GM19099 (cell line): ENCODE data around the gene PCDH1.

ENCODE experiments used
- POLR2A ChIP-seq: IDR thresholded peaks from 3 replicates; pipeline ENCODE4 v1.6.1; 2011; ENCODE audit warnings: low read depth; ENCODE audit not compliant: insufficient read length; ENCODE audit errors: extremely low read depth

The PCDH1 gene

DNA sequence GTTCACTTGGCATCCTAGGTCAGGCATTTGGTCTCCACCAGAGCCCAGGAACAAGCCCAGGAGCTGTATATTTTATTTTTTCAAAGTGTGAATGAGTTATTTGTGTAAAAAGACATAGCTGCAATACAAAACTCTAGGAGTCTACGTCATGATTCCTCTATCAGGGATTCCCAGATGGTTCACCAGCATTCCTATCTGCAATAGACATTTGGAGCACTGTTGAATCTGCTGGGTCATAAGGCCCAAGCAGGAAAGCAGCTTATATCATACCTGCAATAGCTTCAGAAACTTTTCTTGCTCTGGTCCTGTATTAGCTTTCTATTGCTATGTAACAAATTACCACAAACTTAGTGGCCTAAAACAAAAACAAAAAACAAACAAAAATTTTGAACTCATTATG lies 28.8 kb upstream of the PCDH1 start:
- TF ChIP-seq POLR2A: no peak

DNA sequence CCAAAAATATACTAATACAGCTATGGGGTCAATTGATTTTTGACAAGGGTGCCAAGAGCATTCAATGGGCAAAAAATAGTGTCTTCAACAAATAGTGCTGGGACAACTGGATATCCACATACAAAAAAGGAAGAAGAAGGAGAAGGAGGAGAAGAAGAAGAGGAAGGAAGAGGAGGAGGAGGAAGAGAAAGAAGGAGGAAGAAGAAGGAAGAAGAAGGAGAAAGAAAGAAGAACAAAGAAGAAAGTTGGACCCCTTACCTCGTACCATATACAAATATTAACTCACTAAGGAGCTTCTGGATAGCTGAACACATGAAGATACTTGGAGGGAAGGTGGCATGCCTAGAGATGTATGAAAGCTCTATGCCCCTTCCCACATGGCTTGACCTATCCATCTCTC lies 28.3 kb upstream of the PCDH1 start:
- no peak for TF ChIP-seq POLR2A

DNA sequence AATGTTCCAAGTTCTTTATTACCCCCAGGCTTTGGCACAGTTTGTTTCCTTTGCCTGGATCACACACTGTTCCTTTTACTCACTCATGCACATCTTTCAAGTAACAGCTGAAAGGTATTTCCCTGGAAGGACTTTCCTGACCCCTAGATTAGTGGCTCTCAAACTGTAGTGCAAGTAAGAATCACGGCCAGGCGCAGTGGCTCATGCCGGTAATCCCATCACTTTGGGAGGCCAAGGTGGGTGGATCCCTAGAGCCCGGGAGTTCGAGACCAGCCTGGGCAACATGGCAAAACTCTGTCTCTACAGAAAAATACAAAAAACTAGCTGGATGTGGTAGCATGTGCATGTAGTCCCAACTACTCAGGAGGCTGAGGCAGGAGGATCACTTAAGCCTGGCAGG lies 26.3 kb upstream of the PCDH1 start:
- TF ChIP-seq POLR2A: no peak

DNA sequence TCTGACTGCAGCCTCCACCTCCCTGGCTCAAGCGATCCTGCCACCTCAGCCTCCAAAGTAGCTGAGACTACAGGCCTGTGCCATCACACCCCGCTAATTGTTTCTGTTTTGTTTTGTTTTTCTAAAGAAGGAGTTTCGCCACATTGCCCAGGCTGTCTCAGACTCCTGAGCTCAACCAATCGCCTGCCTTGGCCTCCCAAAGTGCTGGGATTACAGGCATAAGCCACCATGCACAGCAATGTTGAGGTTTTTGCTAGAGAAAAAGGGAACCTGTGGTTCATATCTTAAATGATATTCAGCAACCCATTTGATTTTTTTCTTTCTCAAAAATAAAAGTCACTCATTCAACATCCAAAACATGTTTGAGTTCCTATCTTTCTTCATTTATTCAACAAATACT lies 25.1 kb upstream of the PCDH1 start:
- TF ChIP-seq POLR2A: no peak

DNA sequence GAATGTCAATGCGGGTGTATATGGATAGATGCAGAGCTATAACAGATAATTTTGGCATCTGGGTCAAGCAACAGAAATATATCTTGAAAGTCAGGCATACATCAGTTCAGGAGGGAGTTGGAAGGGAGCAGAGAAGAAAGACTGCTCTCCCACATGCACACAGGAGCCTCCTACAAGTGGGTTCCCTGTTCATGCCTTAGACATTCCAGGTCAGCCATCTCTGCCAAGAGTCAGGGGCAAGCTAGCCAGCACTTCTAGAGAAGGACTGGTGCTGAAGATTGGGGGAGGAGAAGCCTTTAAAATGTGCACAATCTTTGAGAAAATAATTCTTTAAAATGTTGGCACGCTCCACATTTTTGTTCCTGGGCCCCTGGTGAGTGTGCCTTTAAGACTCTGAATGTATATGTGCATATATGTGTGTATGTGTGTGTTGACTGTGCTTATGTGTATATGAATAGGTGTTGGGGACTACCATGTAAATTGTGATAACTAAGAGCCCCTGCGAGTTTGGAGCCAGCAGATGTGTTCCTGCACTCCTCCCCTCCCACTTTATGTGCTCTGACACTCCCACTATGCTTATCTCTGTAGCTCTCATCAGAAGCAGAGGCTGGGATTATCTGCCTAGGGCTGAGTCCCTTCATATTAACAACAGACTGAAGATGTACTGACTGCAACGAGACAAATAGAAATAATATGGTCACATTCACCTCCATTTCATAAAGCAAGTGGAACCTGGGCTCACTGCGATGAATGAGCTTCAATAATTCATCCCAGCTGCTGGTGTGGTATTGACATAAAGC lies 24.0 kb upstream of the PCDH1 start:
- no peak for TF ChIP-seq POLR2A

DNA sequence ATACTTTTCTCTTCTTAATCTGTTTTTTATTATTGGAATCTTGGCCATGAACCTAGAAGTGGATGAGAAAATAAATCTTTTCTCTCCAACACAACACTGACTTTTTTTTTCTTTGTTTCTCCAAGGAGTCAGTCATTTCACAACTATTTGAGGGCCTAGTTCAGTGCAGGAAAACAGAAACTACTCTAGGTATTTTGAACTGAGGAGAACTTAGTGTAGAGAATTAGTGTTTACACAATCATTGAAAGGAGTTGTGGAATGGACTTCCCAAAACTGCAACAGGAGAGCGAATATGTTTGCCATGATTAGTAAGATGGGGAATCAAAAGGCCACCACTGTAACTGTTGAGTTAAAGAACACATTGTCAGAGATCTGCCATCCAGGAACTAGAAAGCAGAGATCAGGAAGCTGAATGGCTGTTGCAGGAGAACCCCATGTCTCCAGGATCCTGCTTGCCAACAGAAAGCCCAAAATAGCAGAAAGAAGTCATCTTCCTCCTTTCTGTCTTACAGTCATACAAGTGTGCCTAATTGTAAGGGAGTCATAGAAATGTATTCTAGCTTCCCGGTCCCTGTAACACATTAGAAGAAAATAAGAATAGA lies 20.3 kb upstream of the PCDH1 start:
- TF ChIP-seq POLR2A: no peak

DNA sequence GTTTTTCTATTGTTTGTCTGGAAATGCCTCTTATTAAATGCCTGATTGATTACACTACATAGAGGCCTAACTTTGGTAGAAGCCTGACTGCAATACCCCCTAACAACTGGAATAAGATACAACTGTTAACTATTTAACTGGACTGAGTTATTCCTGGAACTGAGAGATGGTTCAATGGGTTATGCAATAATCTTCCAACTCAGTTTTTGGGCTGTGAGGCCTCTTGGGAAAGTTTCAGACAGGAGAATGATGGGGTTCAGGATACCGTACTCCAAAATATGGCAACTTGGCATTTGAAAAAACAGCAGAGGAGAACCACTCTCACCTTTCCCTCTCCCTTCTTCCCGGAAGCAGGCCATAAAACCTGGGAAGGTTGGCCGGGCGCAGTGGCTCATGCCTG lies 19.2 kb upstream of the PCDH1 start:
- TF ChIP-seq POLR2A: no peak

DNA sequence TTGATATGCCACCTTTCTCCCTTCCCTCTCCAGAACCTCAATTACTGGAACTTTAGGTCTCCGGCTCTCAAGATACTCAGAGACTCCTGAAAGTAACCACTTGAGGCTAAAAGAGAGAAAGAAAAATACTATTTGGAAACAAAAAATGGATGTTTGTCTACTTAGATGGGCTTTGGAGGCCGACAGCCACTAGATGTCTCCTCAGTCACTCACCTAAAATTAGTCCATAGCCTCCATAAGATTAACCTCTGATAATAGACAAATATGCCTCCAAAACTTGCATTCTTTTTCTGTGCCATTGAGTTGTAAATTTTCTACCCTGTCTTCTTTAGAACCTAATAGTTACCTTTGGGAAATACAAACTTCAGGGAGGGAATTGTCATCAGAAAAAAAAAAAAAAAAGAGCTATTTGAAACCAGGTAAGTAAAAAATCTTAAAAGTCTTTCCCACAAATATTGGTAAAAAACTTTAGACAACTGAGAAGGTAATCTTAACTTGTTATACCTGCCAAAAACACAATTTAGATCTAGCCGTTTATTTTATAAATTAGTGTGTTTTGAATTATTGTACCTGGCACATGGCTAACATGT lies 11.2 kb upstream of the PCDH1 start:
- TF ChIP-seq POLR2A: no peak

DNA sequence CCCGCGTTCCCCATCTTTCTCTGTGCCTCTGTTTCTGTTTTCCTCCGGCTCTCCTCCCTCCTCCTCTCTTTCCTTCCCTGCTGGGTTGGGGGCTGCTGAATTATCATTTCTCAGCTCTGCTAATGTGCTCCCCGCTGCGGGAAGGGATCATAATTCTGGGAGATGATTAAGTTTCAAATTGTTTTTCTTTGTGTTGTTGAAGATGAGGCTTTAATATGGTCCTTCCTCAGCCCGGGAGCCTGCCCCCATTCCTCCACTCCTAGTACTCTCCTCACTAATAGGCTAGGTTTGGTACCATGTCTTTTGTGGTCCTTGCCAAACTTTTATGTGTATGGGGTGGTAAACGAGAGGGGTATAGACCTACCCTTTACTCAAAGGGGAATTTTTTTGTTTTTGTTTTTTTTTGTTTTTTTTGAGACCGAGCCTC lies 5.7 kb upstream of the PCDH1 start:
- no peak for TF ChIP-seq POLR2A

DNA sequence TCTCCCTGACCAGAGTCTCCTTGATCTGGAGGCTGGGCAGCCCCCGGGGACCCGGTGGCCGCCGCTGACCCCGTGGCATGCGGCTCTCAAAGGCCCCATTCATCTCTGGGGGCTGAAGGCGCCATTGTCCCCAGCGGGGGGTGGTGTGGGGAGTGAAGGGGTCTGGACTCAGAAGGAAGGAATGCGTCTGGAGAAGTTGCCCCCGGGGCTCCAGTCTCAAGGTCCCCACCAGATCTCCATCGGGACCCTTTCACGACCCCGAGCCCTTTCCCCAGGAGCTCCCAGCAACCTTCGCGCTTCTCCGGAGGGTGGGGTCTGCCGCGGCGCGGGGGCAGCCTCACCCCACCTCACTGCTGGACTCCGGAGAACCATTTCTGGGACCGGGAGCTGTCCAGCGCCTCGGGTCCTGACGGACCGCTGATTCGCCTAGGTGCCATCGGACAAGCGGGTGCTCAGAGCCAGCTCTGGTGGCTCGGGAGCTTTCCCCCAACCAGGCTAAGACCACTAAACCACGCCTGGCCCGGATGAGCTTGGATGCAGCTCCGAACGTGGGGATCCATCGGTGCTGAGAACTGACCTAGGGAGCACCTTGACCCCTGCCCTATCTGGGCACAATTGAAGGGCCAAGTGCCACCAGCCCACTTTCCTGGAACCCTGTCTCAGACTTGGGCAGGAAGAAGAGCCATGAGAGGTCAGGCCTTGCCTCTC lies 5.1 kb upstream of the PCDH1 start:
- no peak for TF ChIP-seq POLR2A

DNA sequence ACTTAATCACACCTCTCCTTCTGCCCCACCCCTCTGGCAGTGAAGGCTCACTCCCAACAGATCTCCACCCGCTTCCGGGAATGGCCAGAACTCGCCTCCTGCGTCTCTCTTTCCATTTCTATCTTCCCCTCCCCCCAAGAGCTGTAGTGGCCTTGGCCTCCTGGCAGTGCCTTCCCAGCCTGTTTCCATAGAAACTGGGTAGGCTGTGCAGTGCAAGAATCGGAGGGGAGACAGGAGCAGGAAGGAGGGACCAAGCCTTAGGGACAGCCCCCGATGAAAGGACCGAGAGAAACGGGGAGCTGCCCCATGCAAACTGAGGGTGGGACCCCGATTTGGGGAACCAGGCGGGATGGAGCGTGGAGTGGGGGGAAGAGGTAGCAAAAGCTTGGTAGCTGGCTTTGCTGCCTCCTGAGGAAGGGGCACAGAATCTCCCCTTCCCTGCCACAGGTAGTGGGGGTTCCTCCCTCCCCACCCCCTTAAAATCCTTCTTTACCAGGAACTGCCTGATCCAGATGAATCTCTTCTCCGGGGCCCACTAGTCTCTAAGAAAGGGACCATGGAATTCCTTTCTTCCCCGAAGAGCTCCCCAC lies 4.5 kb upstream of the PCDH1 start:
- no peak for TF ChIP-seq POLR2A

DNA sequence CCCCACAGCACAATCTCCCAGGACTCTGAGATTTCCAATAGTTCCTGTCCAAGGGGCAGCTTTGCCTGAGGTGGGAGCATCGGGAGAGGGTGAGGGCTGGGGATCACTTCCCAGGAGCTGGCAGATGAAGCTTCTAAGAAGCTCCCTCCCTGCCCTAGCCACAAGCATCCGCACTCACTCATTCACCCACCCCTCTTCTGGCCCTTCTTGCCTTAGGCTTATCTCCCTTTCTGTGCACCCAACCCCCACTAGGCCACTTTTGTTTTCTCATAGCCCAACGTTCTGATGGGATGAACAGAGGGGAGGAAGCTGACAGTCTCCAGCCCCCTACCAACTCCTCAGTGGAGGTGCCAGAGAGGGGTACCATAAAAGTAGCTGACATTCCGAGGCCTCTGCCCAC lies 3.7 kb upstream of the PCDH1 start:
- no peak for TF ChIP-seq POLR2A

DNA sequence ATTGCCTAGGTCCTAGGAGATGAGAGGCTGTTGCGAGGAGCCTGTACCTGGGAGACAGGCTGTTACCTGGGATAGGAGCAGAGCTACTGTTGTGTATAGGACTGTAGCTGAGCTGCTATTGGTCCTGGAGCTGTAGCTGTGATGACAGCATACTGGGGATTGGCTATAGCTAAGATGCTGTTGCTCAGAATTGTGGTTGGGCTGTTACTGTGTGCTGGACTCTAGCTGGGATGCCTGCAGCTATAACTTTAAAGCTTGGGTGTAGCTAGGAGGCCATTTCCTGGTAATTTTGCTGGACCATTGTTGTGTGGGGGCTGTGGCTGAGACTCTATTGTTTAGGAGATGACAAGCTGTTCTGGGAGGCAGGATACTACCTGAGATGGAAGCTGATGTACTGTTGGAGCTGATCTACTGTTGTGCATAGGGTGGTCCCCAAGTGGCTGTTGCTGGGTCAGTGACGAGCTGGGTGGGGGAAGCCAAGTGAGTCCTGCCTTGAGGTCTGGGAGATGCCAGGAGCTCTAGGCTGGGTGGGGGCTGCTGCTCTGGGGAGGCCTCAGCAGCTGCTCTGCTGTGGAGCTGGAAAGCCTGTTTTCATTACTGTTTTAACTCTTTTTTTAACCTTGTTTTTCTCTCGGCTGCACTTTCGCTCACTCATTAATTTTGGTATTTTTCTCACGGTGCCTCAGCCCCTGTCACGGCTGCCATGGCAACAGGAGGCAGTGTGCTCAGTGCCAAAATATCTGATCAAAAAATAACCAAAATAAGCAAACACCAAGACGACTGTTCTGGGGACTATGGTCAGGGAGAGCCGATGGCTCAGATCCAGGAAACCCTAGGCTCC lies 3.0 kb upstream of the PCDH1 start:
- no peak for TF ChIP-seq POLR2A

DNA sequence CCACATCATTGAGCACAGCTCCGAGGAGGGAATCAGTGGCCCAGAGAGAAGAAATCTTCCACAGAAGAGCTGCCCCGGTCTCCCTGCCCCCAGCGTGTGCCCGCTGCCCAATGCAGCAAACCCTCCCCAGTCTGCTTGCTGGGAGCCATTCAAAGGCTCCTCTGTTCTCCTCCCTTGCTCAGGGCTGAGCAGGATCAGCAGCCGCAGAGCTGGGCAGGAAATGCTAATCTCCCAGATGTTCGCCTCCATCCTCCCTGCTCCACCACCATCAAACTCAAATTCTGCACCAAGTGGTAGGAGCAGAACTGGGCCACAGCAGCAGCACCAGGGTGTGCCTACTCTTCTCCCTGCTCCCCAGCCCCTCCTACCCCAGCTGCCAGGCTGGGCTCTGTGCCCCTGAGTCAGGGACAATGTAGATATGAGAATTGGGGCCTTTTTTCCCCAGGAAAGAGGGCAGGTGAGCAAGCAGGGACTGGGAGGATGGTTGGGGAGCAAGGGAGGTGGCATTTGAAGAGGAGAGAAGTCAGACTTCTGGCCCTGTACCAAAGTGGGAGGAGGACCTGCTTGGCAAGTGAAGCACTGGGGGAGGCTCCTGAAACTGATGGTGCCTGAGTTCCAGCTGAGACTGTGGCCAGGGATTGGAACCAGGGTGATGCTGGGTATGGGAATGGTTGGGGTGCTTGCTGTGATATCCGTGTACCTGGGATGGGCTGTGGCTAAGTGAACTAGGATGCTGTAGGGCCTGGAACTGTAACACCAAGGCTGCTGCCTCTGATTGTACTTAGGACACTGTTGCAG lies 1.9 kb upstream of the PCDH1 start:
- no peak for TF ChIP-seq POLR2A

DNA sequence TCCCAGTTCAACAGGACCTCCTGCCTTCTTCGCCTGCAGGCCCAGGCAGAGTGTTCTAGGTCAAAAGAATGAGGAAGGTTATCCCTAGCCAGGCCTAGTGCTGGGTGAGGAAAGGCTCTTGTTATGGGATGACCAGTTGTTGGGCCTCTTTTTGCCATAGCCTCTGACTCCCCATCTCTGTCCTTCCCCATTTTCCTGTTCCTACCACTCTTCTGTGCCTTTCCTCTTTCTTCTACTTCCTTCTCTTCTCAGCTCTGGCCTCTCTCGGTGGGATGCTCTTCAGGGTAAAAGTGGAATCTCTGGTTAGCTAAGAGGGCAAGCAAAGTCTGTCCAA lies 1.2 kb upstream of the PCDH1 start:
- no peak for TF ChIP-seq POLR2A
